ENCODE measurements around the gene TMEM255B. TPM values are rescaled to one million over a fixed set of nuclear protein-coding genes. Genes with fewer than 3 reads are reported as not detected.

TMEM255B gene
- total RNA-seq, 1 experiment from 2014 or later = 2.8 TPM

DNA sequence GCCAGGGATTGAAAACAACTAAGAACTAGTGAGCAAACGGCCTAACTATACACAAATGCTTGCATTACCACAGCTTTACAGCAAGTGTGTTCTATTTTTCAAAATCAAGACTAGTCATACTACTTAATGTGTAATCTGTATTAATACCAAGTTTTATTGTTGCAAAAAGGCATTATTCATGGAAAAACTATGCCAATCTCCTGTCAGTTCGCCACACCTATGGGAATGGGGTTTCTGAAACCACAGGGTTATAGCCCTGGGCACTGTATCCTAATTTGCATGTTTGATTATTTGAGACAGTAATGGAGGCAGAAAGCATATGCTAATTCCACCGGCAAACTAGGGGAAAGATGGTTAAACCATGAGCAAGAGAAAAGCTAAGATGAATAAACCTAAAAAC, 90.5 kb downstream of the TMEM255B start:
- Histone ChIP-seq H4K20me1 (ENCODE audit: control insufficient read depth, insufficient read depth, insufficient read length) (no peaks in the 10 kb centered on the region), H2BK12ac (ENCODE audit: insufficient read length, low read depth, low read length) (no peak overlapping the region), H3K23ac (ENCODE audit: insufficient read length, low read depth, low read length) (no peak overlapping the region), H3K9ac (ENCODE audit: extremely low read depth, insufficient read length, low read length) (no peak overlapping the region), H4K91ac (ENCODE audit: insufficient read length, low read depth, low read length) (no peak overlapping the region), H2AFZ (ENCODE audit: low read length) (no peak overlapping the region), H2BK15ac (ENCODE audit: low read depth, low read length) (no peak overlapping the region), H3K4me1 (ENCODE audit: insufficient read depth, low read length) (no peaks in the 10 kb centered on the region; the same call in 1 of the 2 replicates), H2AK5ac (ENCODE audit: insufficient read length, low read length) (no peak overlapping the region), H3K79me2 (ENCODE audit: insufficient read depth, low read length) (no peaks in the 10 kb centered on the region), H3K27me3 (ENCODE audit: insufficient read depth, low read length) (no peaks in the 10 kb centered on the region), H3K23me2 (ENCODE audit: insufficient read length, low read depth, low read length, poor library complexity, severe bottlenecking) (no peaks in the 10 kb centered on the region), H2BK20ac (ENCODE audit: low read depth, low read length, poor library complexity, severe bottlenecking) (no peak overlapping the region), H2BK5ac (ENCODE audit: insufficient read length, low read length) (no peak overlapping the region), H3K4ac (ENCODE audit: low read depth, low read length) (no peak overlapping the region), H3K4me2 (ENCODE audit: insufficient read depth, insufficient read length, low read length) (no peak overlapping the region), H3K14ac (ENCODE audit: insufficient read depth, low read length) (no peak overlapping the region), H3K18ac (ENCODE audit: insufficient read length, low read depth, low read length) (no peak overlapping the region), H3K27ac (ENCODE audit: insufficient read length, low read depth, low read length) (no peak overlapping the region), H2BK120ac (ENCODE audit: low read depth, low read length, poor library complexity, severe bottlenecking) (no peak overlapping the region), H3T11ph (ENCODE audit: low read length) (no peak overlapping the region), H3K79me1 (ENCODE audit: insufficient read depth, low read depth, low read length, poor library complexity, severe bottlenecking) (no peaks in the 10 kb centered on the region), H4K8ac (replicated peaks; ENCODE audit: insufficient read length, low read depth, low read length) (no peak overlapping the region), H4K5ac (ENCODE audit: insufficient read length, low read depth, low read length) (no peak overlapping the region), H3K9me3 (ENCODE audit: control insufficient read depth, low read depth, low read length) (no peaks in the 10 kb centered on the region), H3K56ac (ENCODE audit: insufficient read length, low read depth, low read length) (no peak overlapping the region)
- Mint-ChIP-seq H3K9me3 (no peaks in the 10 kb centered on the region), H3K27ac (peak overlapping the region in 1 of 3 experiments; percentile 10; a peak in 1 of 7 replicates), H3K27me3 (ENCODE audit: low read depth) (no peaks in the 10 kb centered on the region), H3K4me3 (no peak overlapping the region), H3K36me3 (ENCODE audit: insufficient read depth in 1 of 3, low read depth in 3 of 3) (peaks cover 1 to 13% (median 2%) of the 10 kb centered on the region in 3 experiments; a peak in 5 of 7 replicates), H3K4me1 (peaks cover 12 to 19% of the 10 kb centered on the region in 2 experiments)
- no peak for DNase-seq
- TF ChIP-seq, protein P1, sequence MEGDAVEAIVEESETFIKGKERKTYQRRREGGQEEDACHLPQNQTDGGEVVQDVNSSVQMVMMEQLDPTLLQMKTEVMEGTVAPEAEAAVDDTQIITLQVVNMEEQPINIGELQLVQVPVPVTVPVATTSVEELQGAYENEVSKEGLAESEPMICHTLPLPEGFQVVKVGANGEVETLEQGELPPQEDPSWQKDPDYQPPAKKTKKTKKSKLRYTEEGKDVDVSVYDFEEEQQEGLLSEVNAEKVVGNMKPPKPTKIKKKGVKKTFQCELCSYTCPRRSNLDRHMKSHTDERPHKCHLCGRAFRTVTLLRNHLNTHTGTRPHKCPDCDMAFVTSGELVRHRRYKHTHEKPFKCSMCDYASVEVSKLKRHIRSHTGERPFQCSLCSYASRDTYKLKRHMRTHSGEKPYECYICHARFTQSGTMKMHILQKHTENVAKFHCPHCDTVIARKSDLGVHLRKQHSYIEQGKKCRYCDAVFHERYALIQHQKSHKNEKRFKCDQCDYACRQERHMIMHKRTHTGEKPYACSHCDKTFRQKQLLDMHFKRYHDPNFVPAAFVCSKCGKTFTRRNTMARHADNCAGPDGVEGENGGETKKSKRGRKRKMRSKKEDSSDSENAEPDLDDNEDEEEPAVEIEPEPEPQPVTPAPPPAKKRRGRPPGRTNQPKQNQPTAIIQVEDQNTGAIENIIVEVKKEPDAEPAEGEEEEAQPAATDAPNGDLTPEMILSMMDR (conservative IDR thresholded peaks at IDR 0.05) = no peak
- WGBS (ENCODE audit: extremely low coverage, insufficient read length, low lambda C conversion rate) = no CpG with 5 or more reads among the region's 3 CpGs

Data from H9 (cell line).